ENCODE measurements around the gene TAF1C. TPM values are rescaled to one million over a fixed set of nuclear protein-coding genes. Genes with fewer than 3 reads are reported as not detected.

TAF1C gene
- total and polyA plus RNA-seq, 10 of the 15 experiments (the other 5 are each of a cell fraction or from before 2014, with no cell fraction given): 0.98 to 40.1 (median 15.4) TPM

GRCh38 chr16:84195201-84196093, 8.6 kb upstream of the TAF1C start:
- no peaks in the 10 kb centered on the region for H3K9me3 ChIP-seq (replicated peaks; ENCODE audit: control insufficient read depth, insufficient read depth, low read length)
- ChIA-PET POLR2A (no interaction called here), CTCF (interaction anchor here (1.6 kb wide), 1 partner anchor 8 kb away, joined by 5 read pairs; the partner anchor contains the start of gene TAF1C), RAD21 (ENCODE audit: unreplicated experiment) (no interaction called here), SMC1A (ENCODE audit: uncharacterized antibody, unreplicated experiment) (no interaction called here)
- no peak for ATAC-seq
- BruUV-seq (replicated peaks): no TSS peak
- no peak for TF ChIP-seq USF2 (IDR thresholded peaks at IDR 0.05; ENCODE audit: borderline replicate concordance, low read depth, low read length)
- no peak for TF ChIP-seq TBL1XR1 (IDR thresholded peaks at IDR 0.05; ENCODE audit: low read depth, low read length)
- TF ChIP-seq E2F4 (IDR thresholded peaks at IDR 0.05; ENCODE audit: low read depth, low read length): no peak
- no peak for TF ChIP-seq SMC3 (IDR thresholded peaks at IDR 0.05; ENCODE audit: borderline replicate concordance, low read length)
- TF ChIP-seq ZNF592 (IDR thresholded peaks at IDR 0.05): no peak
- no peak for TF ChIP-seq BMI1 (IDR thresholded peaks at IDR 0.05; ENCODE audit: borderline replicate concordance)
- TF ChIP-seq ZNF24 (IDR thresholded peaks at IDR 0.05): no peak
- no peak for TF ChIP-seq NFXL1 (IDR thresholded peaks at IDR 0.05; ENCODE audit: borderline replicate concordance)
- no peak for TF ChIP-seq EED (IDR thresholded peaks at IDR 0.05; ENCODE audit: low read depth)
- TF ChIP-seq RELA (IDR thresholded peaks at IDR 0.05; ENCODE audit: borderline replicate concordance, partially characterized antibody): no peak
- TF ChIP-seq SREBF1 (IDR thresholded peaks at IDR 0.05; ENCODE audit: low read length): no peak
- no peak for TF ChIP-seq KLF5 (IDR thresholded peaks at IDR 0.05; ENCODE audit: partially characterized antibody)
- no peak for TF ChIP-seq RFX5 (IDR thresholded peaks at IDR 0.05; ENCODE audit: low read depth, low read length)
- TF ChIP-seq PML (IDR thresholded peaks at IDR 0.05; ENCODE audit: low read length): no peak
- no peak overlapping the region for H3K4me2 ChIP-seq (ENCODE audit: control insufficient read depth, insufficient read depth)
- WGBS (ENCODE audit: insufficient coverage, insufficient replicate concordance, low lambda C conversion rate, missing lambda C conversion rate): 44% methylated on average over 32 of the region's 38 CpGs
- no peak for DNase-seq (ENCODE audit: low read depth, low spot score)
- no peak overlapping the region for H3K9ac ChIP-seq (ENCODE audit: control insufficient read depth, insufficient read depth, low read length)
- no peak overlapping the region for H2AFZ ChIP-seq (ENCODE audit: control insufficient read depth, low read depth, low read length)
- intact Hi-C loops (cut with micrococcal nuclease; ENCODE audit: unreplicated experiment) (no loop called here), in situ Hi-C loops (cut with MboI) (no loop called here)
- H3K4me1 ChIP-seq (ENCODE audit: control insufficient read depth, insufficient read depth, low read length): no peaks in the 10 kb centered on the region
- H3K79me2 ChIP-seq (ENCODE audit: control insufficient read depth, insufficient read depth, low read length): no peaks in the 10 kb centered on the region
- no peak for FAIRE-seq
- no peaks in the 10 kb centered on the region for H4K20me1 ChIP-seq (ENCODE audit: control insufficient read depth, insufficient read depth)
- 0 out of 4 replicates have a peak, but pooled peaks cover 0 to 2% of the 10 kb centered on the region in 2 experiments for H3K27me3 ChIP-seq (replicated peaks in 1 of 2; ENCODE audit: control insufficient read depth in 2 of 2, insufficient read depth in 2 of 2, low read length in 1 of 2)
- no peak overlapping the region for H3K27ac ChIP-seq (ENCODE audit: control insufficient read depth, insufficient read depth)
- H3K4me3 ChIP-seq: no peak overlapping the region
- H3K36me3 ChIP-seq (ENCODE audit: control insufficient read depth in 2 of 2, insufficient read depth in 2 of 2, low read length in 1 of 2): no peaks in the 10 kb centered on the region
